Measurements from ENCODE around the gene PLA2G2D. TPM values are rescaled to one million over a fixed set of nuclear protein-coding genes. Genes with fewer than 3 reads are reported as not detected.

The PLA2G2D gene
- total and polyA plus RNA-seq, 12 donors, result not detected

GRCh38 chr1:20120796-20121195, 1.5 kb upstream of the PLA2G2D start:
- Histone ChIP-seq H3K36me3 (replicated peaks in 1 of 2) (no peaks in the 10 kb centered on the region), H3K27me3 (peaks cover 3% of the 10 kb centered on the region), H3K4me3 (no peak overlapping the region), H3K27ac (no peak overlapping the region), H3K4me1 (replicated peaks in 1 of 2) (peaks cover 0 to 3% of the 10 kb centered on the region in 2 donors), H3K9me3 (replicated peaks in 1 of 3) (no peaks in the 10 kb centered on the region)
- TF ChIP-seq POLR2A (IDR thresholded peaks at IDR 0.05), result no peak
- TF ChIP-seq CTCF (IDR thresholded peaks at IDR 0.05), result no peak
- intact Hi-C loops (cut with DNase I), result no loop called here
- WGBS, 4 donors, result 87 to 96% (median 92%) methylated on average over 4 of the region's 4 CpGs
- DNase-seq, result no peak

GRCh38 chr1:20117236-20117635, 2.1 kb downstream of the PLA2G2D start:
- H3K36me3 ChIP-seq (replicated peaks in 1 of 2), result no peaks in the 10 kb centered on the region
- intact Hi-C loops (cut with DNase I), result no loop called here
- H3K27me3 ChIP-seq, result peaks cover 3% of the 10 kb centered on the region
- no peaks in the 10 kb centered on the region for H3K9me3 ChIP-seq (replicated peaks in 1 of 3)
- DNase-seq, result no peak
- H3K4me1 ChIP-seq (replicated peaks in 1 of 2), result no peaks in the 10 kb centered on the region
- TF ChIP-seq CTCF (IDR thresholded peaks at IDR 0.05) (no peak), POLR2A (IDR thresholded peaks at IDR 0.05) (no peak)
- no peak overlapping the region for H3K4me3 ChIP-seq
- H3K27ac ChIP-seq, result no peak overlapping the region

- H3K27me3 ChIP-seq, result peaks cover 2% of the 10 kb centered on the region
- H3K27ac ChIP-seq, result no peak overlapping the region
- no peaks in the 10 kb centered on the region for H3K9me3 ChIP-seq (replicated peaks in 1 of 3)
- no peak overlapping the region for H3K4me3 ChIP-seq
- WGBS, 4 donors, result 69 to 78% (median 74%) methylated on average over 7 of the region's 7 CpGs
- TF ChIP-seq CTCF (IDR thresholded peaks at IDR 0.05), result no peak
- no peak for TF ChIP-seq POLR2A (IDR thresholded peaks at IDR 0.05)
- H3K4me1 ChIP-seq (replicated peaks in 1 of 2), result no peaks in the 10 kb centered on the region
- H3K36me3 ChIP-seq (replicated peaks in 1 of 2), result no peaks in the 10 kb centered on the region
- intact Hi-C loops (cut with DNase I), result no loop called here
- no peak for DNase-seq
These were observed 3.4 kb downstream of the PLA2G2D start for GRCh38 chr1:20115916-20116315.

- no peaks in the 10 kb centered on the region for H3K36me3 ChIP-seq (replicated peaks in 1 of 2)
- H3K4me3 ChIP-seq, result no peak overlapping the region
- TF ChIP-seq CTCF (IDR thresholded peaks at IDR 0.05) (no peak), POLR2A (IDR thresholded peaks at IDR 0.05) (no peak)
- H3K4me1 ChIP-seq (replicated peaks in 1 of 2), result no peaks in the 10 kb centered on the region
- WGBS, 4 donors, result 75 to 83% (median 78%) methylated on average over 3 to 4 of the region's 4 CpGs
- no peaks in the 10 kb centered on the region for H3K27me3 ChIP-seq
- DNase-seq, result no peak
- no peaks in the 10 kb centered on the region for H3K9me3 ChIP-seq (replicated peaks in 1 of 3)
- intact Hi-C loops (cut with DNase I), result no loop called here
- no peak overlapping the region for H3K27ac ChIP-seq
These were observed 3.9 kb downstream of the PLA2G2D start for GRCh38 chr1:20115479-20115878.
